HUES6 (cell line): ENCODE data around the gene ESRRB.

Experiments used
- H3K27ac ChIP-seq: 2 replicates; pipeline ENCODE4 v1.7.0; 2013; ENCODE audit warnings: low read depth, mild to moderate bottlenecking, low read length, inconsistent platforms
- H3K27me3 ChIP-seq: 2 replicates; pipeline ENCODE4 v1.6.1; 2013; ENCODE audit warnings: low read length; ENCODE audit not compliant: control insufficient read depth, insufficient read depth
- H3K36me3 ChIP-seq: 2 replicates; pipeline ENCODE4 v1.6.1; 2013; ENCODE audit warnings: low read length; ENCODE audit not compliant: control insufficient read depth, insufficient read depth
- H3K4me1 ChIP-seq: 2 replicates; pipeline ENCODE4 v1.6.1; 2013; ENCODE audit warnings: low read length; ENCODE audit not compliant: control insufficient read depth, insufficient read depth
- H3K4me3 ChIP-seq: 2 replicates; pipeline ENCODE4 v1.5.1; 2013; ENCODE audit warnings: low read depth, low read length
- H3K9ac ChIP-seq: one replicate; pipeline ENCODE4 v1.6.1; 2013; ENCODE audit warnings: mild to moderate bottlenecking, low read length
- H3K9me3 ChIP-seq: 2 replicates; pipeline ENCODE4 v1.6.1; 2013; ENCODE audit warnings: low read depth, low read length; ENCODE audit not compliant: control insufficient read depth, insufficient read depth

ESRRB gene

GRCh38 chr14:76457841-76458240 lies 81.9 kb downstream of the ESRRB start:
- no peak overlapping the region for H3K9ac ChIP-seq
- no peaks in the 10 kb centered on the region for H3K36me3 ChIP-seq
- H3K9me3 ChIP-seq: no peaks in the 10 kb centered on the region
- no peaks in the 10 kb centered on the region for H3K27me3 ChIP-seq
- no peak overlapping the region for H3K27ac ChIP-seq
- H3K4me3 ChIP-seq: no peak overlapping the region
- no peaks in the 10 kb centered on the region for H3K4me1 ChIP-seq

- Histone ChIP-seq H3K9me3 (no peaks in the 10 kb centered on the region), H3K36me3 (no peaks in the 10 kb centered on the region), H3K27me3 (no peaks in the 10 kb centered on the region), H3K4me3 (no peak overlapping the region), H3K4me1 (peaks cover 8% of the 10 kb centered on the region; the same call in 1 of the 2 replicates), H3K27ac (no peak overlapping the region), H3K9ac (no peak overlapping the region)
Observed at GRCh38 chr14:76461886-76462285, 85.9 kb downstream of the ESRRB start.

- H3K9ac ChIP-seq: no peak overlapping the region
- peaks cover 8% of the 10 kb centered on the region; the same call in 1 of the 2 replicates for H3K4me1 ChIP-seq
- no peaks in the 10 kb centered on the region for H3K36me3 ChIP-seq
- no peak overlapping the region for H3K4me3 ChIP-seq
- H3K27ac ChIP-seq: no peak overlapping the region
- H3K27me3 ChIP-seq: no peaks in the 10 kb centered on the region
- no peaks in the 10 kb centered on the region for H3K9me3 ChIP-seq
Observed at GRCh38 chr14:76462330-76462729, 86.4 kb downstream of the ESRRB start.

- H3K27me3 ChIP-seq: no peaks in the 10 kb centered on the region
- H3K9me3 ChIP-seq: no peaks in the 10 kb centered on the region
- no peak overlapping the region for H3K9ac ChIP-seq
Observed at GRCh38 chr14:76463105-76463504, 87.2 kb downstream of the ESRRB start.

GRCh38 chr14:76464856-76465255 lies 88.9 kb downstream of the ESRRB start:
- Histone ChIP-seq H3K27ac (no peak overlapping the region), H3K4me3 (no peak overlapping the region), H3K9me3 (no peaks in the 10 kb centered on the region), H3K4me1 (peaks cover 8% of the 10 kb centered on the region; the same call in 1 of the 2 replicates), H3K36me3 (no peaks in the 10 kb centered on the region), H3K9ac (no peak overlapping the region), H3K27me3 (no peaks in the 10 kb centered on the region)

More at GRCh38 chr14:76463105-76463504, 87.2 kb downstream of the ESRRB start:
- Histone ChIP-seq H3K4me3 (no peak overlapping the region), H3K27ac (no peak overlapping the region), H3K36me3 (no peaks in the 10 kb centered on the region), H3K4me1 (peaks cover 8% of the 10 kb centered on the region; the same call in 1 of the 2 replicates)

- Histone ChIP-seq H3K27me3 (no peaks in the 10 kb centered on the region), H3K9ac (no peak overlapping the region), H3K4me3 (no peak overlapping the region)
Observed at GRCh38 chr14:76465664-76466063, 89.7 kb downstream of the ESRRB start.

GRCh38 chr14:76467711-76468155 lies 91.8 kb downstream of the ESRRB start:
- Histone ChIP-seq H3K36me3 (no peaks in the 10 kb centered on the region), H3K27ac (no peak overlapping the region), H3K9ac (no peak overlapping the region), H3K9me3 (no peaks in the 10 kb centered on the region), H3K27me3 (no peaks in the 10 kb centered on the region), H3K4me1 (peaks cover 8% of the 10 kb centered on the region; the same call in 1 of the 2 replicates), H3K4me3 (no peak overlapping the region)

More at GRCh38 chr14:76465664-76466063, 89.7 kb downstream of the ESRRB start:
- peaks cover 8% of the 10 kb centered on the region; the same call in 1 of the 2 replicates for H3K4me1 ChIP-seq
- no peaks in the 10 kb centered on the region for H3K9me3 ChIP-seq
- no peak overlapping the region for H3K27ac ChIP-seq
- no peaks in the 10 kb centered on the region for H3K36me3 ChIP-seq

GRCh38 chr14:76472199-76472723 lies 96.3 kb downstream of the ESRRB start:
- Histone ChIP-seq H3K36me3 (no peaks in the 10 kb centered on the region), H3K27ac (no peak overlapping the region), H3K9me3 (no peaks in the 10 kb centered on the region), H3K9ac (no peak overlapping the region), H3K27me3 (no peaks in the 10 kb centered on the region), H3K4me3 (no peak overlapping the region), H3K4me1 (no peaks in the 10 kb centered on the region)

GRCh38 chr14:76473481-76474263 lies 97.7 kb downstream of the ESRRB start:
- Histone ChIP-seq H3K9ac (no peak overlapping the region), H3K4me3 (no peak overlapping the region), H3K36me3 (no peaks in the 10 kb centered on the region), H3K4me1 (no peaks in the 10 kb centered on the region), H3K27me3 (no peaks in the 10 kb centered on the region), H3K9me3 (no peaks in the 10 kb centered on the region), H3K27ac (no peak overlapping the region)

GRCh38 chr14:76480426-76480825 lies 104.5 kb downstream of the ESRRB start:
- H3K4me3 ChIP-seq: no peak overlapping the region
- peaks cover 12% of the 10 kb centered on the region for H3K4me1 ChIP-seq
- H3K9ac ChIP-seq: no peak overlapping the region
- no peaks in the 10 kb centered on the region for H3K9me3 ChIP-seq
- H3K27ac ChIP-seq: no peak overlapping the region
- no peaks in the 10 kb centered on the region for H3K36me3 ChIP-seq
- no peaks in the 10 kb centered on the region for H3K27me3 ChIP-seq

GRCh38 chr14:76484355-76484754 lies 108.4 kb downstream of the ESRRB start:
- Histone ChIP-seq H3K4me3 (no peak overlapping the region), H3K9ac (no peak overlapping the region), H3K27ac (no peak overlapping the region), H3K27me3 (no peaks in the 10 kb centered on the region), H3K4me1 (peaks cover 18% of the 10 kb centered on the region), H3K36me3 (no peaks in the 10 kb centered on the region), H3K9me3 (no peaks in the 10 kb centered on the region)
